NCI-H2171 treated with DMSO at 0.1 percent for 48 hours (cell line): ENCODE results near the gene CANT1.
A peak's percentile ranks its signal among the peaks of the same experiment; 100 is the strongest.
"Not testable (repeated sequence)": the region's sequence is repeated elsewhere in the genome, so short reads cannot be mapped to it uniquely, and the experiment has no call there.

Experiments
- DNase-seq: peaks from one replicate; lab custom pipeline; 2025; lab: John Stamatoyannopoulos, UW

Gene CANT1

DNA sequence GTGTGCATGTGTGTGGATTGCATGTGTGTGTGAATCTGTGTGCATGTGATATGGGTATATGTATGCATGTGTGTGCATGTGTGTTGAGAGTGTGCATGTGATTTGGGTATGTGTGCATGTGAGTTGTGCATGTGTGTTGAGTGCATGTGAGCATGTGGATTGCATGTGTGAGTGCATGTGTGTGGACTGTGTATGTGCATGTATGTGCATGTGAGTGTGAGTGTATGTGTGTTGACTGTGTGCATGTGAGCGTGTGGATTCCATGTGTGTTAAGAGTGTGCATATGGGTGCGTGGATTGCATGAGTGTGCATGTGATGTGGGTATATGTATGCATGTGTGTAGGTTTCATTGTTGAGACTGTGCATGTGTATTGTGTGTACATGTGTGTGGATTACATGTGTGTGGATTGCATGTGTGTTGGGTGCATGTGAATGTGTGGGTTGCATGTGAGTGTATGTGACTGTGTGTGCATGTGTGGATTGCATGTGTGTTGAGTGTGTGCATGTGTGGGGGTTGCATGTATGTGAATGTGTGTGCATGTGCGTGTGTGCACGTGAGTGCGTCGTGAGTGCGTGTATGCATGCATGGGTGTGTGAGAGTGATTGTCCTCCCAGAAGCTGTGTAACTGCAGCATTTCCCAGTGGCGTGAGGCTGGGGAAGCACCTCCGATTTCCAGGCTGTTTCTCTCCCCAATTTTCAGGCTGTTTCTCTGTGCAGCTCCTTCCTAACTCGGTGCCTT, 33.8 kb upstream of the CANT1 start:
- DNase-seq = no peak

DNA sequence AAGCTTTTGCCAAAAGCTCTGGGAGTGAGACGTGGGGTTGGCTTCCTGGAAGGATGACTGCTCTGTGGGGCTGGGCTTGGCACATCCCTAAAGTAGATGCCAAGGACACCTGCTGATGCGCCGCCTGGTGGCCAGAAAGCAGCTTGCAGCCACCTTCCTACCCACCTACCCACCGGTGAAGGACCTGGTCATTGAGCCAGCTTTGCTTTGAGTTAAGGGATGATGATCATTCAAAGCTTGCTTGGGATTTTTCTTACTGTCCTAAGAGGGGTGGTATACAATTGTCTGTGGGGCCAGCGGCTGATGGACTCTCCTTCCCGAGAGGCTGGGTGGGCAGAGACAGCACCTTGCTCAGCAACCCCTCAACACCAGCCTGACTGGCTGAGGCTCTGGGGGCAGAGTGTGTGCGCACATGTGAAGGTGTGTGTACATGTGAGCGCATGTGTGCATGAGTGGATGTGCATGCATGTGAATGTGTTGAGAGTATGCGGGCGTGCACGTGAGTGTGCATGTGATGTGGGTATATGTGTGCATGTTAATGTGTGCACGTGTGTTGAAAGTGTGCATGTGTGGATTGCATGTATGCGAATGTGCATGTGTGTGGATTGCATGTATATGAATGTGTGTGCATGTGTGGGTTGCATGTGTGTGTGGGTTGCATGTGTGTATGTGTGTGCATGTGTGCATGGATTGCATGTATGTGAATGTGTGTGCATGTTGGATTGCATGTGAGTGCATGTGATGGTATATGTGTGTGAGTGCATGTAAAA, 33.0 kb upstream of the CANT1 start:
- peak; percentile 19 for DNase-seq

DNA sequence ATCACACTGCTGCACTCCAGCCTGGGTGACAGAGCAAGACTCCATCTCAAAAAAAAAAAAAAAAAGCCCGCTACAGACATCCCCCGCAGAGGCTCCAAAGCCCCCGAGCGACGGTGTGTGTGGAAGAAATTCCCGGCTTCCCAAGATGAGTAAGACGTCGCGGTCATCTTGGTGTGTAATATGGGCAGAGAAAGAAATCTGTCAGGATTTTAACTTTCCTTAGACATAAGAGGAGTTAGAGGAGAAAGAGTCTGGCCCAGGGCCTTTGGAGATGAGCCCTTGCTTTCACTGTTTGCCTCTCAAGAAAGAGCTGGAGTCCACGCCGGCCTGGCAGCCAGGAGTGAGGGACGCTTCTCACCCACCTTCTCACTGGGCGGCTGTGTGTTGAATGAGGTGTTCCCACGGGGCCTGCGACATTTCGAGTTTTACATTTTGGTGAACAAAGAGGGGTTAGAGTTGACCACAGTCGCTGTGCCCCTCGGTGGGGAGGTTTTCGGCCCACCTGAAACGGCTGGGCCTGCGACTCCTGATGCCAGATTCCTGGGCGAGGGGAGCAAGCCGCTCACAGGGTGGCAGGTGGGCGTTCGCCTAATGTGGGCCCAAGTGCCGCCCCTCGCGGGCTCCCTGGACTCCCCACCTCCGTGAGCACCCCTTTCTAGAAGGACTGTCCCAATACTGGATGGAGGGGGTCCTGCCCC, 32.3 kb upstream of the CANT1 start:
- no peak for DNase-seq

DNA sequence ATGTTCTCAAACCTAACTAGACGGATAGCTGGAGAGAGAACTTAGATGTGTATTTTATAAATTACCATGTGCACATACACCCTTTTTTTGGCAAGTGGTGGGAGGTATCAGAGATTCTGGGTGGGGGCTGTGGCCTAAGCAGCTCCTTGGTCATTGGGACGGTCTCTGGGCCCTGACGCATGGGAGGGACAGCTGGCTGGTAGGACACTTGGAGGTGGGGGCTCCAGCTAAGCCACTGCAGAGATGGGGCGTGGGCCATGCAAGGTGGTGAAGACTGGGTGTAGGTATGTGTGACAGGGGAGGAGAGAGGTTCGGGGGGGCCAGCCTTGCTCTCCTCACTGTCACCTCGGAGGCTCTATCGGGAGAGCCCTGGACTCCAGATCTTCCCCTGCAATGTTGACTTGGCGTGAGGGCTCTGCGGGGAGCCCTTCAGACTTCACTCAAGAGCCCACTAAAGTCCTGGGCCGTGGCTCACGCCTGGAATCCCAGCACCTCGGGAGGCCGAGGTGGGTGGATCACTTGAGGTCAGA, 31.5 kb upstream of the CANT1 start:
- no peak for DNase-seq

DNA sequence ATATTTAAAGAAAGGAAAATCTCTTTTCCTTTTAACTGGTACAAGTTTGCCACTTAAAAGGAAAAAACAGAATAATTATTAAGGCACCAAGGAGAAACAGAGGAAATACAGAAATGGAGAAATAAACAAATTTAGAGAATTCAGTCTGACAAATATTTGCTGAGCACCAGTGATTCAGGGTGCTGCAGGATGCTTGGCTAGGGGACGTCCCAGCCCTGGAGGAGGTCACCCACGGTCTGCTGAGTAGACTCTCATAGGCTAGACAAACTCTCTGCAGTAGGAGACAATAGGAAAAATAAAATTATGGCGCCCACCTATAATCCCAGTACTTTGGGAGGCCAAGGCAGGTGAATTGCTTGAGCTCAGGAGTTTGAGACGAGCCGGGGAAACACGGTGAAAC, 30.3 kb upstream of the CANT1 start:
- no peak for DNase-seq

DNA sequence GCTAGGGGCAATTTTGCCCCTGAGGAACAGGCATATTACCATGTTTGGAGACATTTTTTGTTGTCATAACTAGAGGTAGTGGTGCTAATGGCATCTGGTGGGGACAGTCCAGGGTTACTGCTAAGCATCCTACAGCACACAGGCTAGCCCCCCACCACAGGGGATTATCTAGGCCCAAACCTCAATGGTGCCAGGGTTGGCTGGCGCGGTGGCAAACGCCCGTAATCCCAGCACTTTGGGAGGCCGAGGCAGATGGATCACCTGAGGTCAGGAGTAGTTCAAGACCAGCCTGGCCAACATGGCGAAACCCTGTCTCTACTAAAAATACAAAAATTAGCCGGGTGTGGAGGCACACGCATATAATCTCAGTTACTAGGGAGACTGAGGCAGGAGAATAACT, 29.6 kb upstream of the CANT1 start:
- no peak for DNase-seq

DNA sequence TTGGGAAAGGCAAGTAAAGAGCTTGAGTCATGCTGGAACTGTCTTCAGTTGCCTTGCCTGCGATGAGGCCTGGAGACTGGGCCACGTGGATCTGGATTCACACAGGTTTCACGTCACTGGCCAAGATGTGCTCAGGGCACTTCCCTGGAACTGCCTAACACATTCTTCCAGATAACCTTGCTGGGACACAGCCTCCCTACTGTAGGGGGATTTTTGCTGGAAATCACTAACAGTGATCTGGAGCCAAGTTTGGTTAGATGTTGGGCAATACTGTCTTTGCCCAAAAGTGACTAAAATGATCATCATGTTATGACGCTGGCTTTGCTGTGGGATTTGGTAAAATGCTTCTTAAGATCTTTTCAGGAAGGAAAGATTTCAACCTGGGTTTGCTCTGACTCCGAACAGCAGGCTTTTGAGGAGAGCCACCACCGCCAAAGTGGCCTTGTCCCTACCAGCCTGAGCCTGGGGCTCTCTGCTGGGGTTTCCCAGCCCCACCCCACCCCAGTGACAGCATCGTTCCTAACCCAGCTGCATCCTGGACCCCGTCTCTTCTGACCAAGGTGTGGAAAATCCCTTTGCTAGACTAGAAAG, 29.1 kb upstream of the CANT1 start:
- no peak for DNase-seq

DNA sequence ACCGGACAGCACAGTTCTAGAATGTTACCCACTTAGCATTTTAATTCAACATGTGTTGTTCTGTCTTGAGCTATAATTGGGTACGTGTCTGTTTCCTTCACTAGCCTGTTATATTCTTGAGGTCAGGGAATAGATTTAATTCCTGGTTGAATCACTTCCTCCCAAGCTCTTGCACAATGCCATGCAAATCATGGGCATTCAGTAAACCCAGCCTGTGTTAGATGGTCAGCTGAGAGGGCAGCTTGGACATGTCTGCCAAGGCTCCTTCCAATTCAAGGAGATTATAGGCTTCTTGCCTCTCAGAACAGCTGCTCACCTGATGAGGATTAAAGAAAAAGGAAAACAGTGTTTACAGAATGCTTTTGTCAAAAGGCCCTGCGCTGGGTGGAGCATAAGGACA, 27.0 kb upstream of the CANT1 start:
- no peak for DNase-seq

DNA sequence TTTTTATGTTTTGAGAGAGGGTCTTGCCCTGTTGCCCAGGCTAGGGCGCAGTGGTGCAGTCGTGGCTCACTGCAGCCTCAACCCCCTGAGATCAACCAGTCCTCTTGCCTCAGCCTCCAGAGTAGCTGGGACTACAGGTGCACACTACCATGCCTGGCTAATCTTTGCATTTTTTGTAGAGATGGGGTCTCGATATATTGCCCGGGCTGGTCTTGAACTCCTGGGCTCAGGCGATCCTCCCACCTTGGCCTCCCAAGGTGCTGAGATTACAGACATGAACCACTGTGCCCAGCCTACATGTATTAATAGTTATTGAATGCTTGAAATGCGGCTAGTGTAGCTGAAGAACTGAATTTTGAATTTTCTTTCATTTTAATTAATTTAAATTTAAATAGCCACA, 26.6 kb upstream of the CANT1 start:
- no peak for DNase-seq

DNA sequence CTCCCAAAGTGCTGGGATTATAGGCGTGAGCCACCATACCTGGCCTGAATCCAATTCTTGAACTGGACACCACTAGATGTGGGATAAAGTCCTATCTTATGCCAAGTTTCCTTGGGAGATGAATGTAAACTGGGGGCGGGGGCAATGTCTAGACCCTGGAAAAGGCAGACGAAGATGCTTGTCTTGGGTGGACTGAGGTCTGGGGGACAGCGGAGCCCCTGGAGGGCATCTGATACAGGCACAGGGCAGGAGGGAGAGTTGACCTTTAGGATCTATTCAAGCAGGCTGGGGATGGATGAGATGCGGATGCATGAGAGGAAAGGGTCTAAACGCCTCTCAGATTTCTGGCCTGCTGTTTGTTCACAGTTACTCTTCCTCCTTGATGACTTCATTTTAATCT, 26.1 kb upstream of the CANT1 start:
- no peak for DNase-seq

DNA sequence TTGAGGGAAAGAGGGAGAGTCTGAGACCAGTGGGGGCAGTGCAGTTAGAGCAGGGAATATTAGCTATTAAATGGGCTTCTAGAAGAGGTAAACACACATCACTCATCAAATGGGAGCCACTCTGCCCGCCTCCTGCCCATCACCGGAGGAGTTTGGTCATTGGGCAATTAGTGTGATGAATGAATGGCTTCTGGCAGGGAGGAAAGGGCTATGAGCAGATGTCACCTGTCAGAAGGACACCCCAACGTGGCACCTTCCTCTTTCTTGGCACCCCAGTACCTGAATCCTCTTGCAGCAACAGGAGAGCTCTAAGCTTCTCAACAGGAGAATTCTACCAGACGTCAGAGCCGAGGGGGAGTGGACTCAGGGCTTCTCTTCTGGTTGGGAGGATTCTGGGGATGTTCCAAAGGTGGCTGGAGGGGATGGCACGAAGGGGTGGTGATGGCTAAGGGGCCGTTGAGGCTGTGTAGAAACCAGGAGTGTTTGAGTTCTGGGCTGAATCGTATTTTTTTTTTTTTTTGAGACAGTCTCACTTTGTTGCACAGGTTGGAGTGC, 25.4 kb upstream of the CANT1 start:
- DNase-seq = peak; percentile 41

DNA sequence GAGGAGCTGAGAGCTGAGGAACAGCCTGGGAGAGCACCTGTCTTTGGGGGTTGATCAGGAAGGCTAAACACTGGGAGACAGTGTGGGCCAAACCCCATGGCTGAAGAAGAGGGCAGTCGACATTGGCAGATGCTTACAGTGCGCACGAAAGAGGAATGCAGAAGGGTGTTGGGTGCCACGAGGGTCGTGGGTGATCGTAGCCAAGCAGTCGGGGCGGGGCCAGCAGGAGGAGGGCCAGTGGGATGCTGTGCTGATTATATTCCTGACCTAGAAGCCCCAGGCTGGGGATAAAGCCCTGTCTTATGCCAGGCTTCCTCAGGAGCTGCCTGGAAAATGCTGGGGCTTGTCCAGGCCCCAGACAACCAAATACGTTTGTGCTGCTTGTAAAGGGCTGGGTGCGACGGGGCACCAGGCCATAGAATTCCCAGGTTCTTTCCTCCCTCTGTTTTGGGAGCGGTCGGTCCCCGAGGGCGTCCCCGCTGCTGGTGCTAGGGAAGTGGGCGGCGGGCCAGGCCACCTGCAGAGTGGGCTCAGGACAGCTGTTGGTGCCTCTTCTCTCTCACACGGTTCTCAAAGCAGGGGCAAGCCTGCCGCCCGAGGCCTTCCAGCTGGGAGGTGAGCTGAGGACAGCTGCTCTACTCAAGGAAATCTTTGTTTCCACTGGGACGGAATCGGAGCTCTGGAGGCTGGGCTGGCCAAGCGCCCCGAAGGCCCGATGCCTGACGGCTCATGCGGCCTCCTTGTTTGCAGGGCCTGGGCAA, 24.4 kb upstream of the CANT1 start:
- peak; percentile 93 for DNase-seq

DNA sequence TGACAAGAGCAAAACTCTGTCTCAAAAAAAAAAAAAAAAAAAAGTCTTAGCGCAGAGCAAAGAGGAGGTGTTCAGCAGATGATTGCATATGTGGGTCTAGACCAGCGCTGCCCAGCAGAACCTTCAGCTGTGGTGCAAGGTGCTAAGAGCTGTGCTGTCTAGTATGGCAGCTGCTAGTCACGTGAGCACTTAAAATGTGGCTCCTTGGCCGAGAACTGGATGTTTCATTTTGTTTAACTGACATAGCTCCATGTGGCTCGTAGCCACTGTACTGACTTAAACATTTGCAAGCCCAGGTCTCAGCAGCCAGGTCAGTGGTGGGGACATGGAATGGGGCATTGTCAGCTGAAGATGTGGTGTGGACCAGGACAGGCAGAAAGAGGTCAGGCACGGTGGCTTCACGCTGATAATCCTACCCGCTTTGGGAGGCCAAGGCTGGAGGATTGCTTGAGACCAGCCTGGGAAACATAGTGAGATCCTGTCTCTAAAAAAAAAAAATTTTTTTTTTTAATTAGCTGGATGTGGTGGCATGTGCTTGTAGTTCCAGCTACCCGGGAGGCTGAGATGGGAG, 23.6 kb upstream of the CANT1 start:
- DNase-seq = no peak

DNA sequence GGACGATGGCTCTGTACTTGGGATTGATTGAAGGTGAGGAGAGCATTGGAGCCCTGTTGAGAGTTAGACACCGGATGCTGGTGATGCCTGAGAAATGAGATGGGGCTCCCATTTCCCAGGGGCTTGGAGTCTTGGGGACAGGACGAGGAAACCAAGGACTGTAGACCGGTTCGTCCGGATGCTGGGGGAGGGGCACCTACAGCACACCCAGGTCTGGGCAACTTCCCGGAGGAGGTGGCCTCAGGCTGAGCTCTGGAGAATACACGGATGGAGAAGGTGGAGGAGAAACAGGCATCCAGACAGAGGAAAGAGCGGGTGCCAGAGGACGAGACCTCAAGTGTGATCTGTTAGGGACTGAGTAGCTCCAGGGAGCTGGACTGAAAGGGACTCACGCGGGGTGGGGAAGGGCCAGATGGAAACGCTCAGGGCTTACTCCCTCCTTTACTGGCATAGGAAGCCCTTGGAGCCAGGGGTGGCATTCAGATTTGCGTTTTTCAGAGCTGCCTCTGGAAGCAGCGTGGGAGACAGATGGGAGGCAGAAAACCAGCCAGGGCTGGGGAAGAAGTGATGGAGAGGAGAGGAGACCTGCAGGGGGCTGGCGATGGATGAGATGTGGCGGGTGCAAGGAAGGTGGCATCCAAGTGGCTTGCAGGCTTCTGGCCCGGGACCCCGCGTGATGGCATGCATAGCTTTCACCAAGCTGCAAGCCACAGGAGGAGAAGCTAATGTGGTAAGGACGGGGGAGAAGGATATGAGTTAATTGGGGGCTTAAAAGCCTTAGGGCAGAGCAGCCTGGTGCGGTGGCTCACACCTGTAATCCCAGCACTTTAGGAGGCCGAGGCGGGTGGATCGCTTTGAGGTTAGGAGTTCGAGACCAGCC, 22.7 kb upstream of the CANT1 start:
- DNase-seq = no peak

DNA sequence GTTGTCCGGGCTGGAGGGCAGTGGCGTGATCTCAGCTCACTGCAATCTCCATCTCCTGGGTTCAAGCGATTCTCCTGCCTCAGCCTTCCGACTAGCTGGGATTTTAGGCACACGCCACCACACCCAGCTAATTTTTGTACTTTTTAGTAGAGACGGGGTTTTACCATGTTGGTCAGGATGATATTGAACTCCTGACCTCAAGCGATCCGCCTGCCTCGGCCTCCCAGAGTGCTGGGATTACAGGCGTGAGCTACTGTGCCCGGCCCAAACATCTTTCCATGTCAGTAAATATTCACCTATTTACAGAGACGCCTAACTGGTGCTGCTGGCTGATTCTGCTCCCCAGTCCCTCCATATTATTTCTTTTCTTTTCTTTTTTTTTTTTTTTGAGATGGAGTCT, 21.1 kb upstream of the CANT1 start:
- not testable (repeated sequence) for DNase-seq

DNA sequence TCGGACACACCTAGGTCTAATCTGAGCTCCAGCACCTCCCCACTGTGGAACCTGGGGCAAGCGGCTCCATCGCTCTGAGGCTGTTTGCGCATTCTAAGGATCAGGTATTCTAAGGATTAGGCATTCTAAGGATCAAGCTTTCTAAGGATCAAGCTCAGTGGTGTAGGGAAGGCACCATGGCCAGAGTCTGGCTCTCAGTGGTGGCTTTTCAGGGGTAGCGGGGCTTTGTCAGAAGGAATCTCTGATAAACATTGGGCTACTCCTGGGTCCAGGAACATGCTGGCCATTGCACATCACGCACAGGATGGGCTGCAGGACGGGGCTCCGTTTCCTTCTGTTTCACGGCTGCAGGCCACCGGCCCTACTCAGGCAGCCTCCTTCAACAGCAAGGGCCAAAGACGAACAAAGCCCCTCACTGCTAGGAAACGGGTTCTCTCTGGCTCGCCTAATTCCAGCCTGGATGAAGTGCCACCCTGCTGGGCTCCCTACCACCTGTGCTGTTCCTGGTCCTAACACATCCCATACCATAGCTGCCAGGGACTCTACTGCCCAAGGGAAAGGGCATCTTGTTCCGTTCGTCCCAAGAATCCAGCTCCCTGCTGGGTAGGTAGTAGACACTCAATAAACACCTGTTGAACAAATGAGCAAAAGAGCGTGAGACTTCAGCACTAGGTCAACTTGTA, 19.9 kb upstream of the CANT1 start:
- no peak for DNase-seq

DNA sequence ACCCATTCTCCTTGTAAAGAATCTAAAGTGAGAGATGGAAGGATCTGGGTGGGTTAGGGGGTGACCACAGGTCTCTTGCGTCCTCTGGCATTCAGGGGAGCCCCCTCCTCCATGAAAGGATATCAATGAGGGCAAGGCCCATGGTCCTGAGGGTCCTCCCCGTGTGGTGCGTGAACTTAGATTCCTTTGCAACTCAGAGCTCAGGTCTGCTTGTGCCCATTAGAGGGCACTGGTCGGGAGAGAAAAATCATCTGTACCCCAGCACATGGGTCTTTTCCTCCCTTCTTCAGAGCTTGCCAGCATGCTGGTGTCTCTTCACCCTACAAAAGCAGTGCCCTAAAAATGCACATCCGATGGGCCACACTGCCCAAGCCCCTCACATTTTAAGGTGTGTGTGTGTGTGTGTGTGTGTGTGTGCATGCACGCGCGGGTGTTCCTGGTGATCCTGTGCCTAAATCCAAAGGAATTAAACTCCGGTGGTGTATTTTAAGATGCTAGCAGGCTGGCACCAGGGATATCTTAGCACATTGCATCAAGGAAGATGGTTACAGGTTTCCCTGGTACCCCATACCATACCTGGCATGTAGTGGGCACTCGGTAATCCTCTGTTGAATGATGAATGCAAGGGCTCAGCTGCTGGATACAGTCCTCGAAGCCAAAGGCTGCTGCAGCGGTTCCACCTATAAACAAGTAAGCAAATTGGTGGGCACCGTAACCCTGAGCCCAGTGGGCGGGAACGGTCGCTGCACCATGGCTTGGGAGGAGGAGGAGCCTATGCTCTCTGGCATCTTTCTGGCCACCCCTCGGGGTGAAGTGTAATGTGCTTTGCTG, 19.1 kb upstream of the CANT1 start:
- DNase-seq = peak; percentile 11

DNA sequence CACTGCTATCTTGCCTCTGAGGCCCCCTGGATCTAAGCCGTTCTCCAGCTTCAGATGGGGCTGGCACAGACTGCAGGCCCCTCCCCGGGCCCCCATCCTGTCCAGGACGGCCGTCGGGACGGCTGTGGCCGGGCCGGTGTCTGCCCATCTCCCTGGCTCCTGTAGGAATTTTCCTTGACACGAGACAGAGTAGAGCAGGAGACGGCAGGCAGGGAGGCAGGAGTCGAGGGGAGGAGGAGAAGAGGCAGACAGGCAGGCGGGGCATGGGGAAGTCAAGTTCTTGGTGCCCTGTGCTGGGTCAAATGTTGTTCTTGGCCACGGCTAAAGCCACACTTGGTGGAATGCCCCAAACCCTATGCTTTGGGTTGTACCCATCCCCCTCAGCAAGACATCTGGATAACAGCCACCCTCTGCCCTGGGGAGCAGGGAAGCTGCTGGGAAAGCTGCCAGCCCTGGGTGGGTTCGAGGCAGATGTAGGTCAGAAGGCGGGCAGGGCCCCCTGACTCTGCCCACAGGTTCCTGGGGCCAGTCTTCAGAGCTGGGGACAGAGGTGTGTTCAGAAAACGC, 18.4 kb upstream of the CANT1 start:
- peak; percentile 22 for DNase-seq
